ENCODE results near the gene BUD23.

- TF ChIP-seq CTCF (IDR thresholded peaks at IDR 0.05; ENCODE audit: low read depth, low read length) (no peak), POLR2A (IDR thresholded peaks at IDR 0.05; ENCODE audit: extremely low read depth, insufficient read length) (no peak), MAX (IDR thresholded peaks at IDR 0.05; ENCODE audit: low read depth, low read length) (no peak)
Measured at GRCh38 chr7:73690646-73691045, 7.2 kb downstream of the BUD23 start.

All from NB4 (cell line).